GM21717 (cell line): ENCODE data around the gene GNA12.
"Not testable (repeated sequence)": the region's sequence is repeated elsewhere in the genome, so short reads cannot be mapped to it uniquely, and the experiment has no call there.

Source experiments
- ATAC-seq: cut with Tn5 transposase; IDR thresholded peaks from one replicate; pipeline ENCODE4 v1.9.1; 2021; ENCODE audit warnings: mild to moderate bottlenecking, moderate library complexity; ENCODE audit not compliant: unreplicated experiment

The GNA12 gene

DNA sequence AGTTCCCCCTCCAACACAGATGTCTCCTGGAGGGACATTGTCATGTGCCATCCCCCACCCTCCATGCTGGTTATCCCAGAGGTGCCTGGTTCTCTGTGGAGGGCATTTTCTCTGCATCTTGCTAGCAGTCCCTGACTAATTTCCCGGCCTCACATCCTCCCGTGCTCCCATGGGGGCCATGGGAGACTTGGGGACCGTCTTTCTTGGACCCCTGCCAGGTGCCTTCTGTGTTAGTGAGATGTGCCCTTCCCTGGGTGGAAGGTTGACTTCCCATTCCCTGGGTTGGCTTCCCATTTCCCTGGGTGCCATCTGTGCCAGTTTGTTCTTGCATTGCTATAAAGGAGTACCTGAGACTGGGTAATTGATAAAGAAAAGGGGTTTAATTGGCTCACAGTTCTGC, 22.5 kb upstream of the GNA12 start:
- no peak for ATAC-seq

DNA sequence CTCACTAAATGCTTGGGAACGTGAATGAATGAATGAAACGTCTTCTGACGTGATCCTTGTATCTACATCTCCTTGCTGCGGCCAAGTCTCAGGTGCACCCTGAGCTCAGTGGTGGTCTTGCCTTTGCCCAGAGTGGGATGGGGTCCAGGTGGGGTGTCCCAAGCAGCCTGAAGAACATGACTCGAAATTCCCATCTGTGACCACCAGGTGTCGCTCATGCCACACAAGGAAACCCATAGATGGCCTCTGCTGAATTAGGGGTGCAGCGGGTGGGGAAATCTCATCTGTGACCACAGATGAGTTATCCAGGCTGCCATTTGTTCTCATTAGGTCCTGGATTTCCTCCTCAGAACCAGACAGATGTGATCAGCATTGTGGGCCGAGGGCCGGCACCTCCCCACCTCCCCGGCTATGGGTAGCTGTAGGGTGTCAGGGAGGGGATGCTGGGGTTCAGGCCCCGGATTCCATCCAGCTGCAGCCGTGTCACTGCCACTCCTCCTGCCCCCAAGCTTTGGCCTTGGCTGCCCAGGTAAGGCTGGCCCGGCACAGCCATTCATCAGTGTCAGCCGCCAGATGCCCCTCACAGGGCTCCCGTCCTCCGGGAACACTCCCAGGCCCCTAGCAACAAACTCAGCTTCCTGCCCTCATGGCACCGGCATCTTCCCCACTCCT, 21.0 kb upstream of the GNA12 start:
- no peak for ATAC-seq

DNA sequence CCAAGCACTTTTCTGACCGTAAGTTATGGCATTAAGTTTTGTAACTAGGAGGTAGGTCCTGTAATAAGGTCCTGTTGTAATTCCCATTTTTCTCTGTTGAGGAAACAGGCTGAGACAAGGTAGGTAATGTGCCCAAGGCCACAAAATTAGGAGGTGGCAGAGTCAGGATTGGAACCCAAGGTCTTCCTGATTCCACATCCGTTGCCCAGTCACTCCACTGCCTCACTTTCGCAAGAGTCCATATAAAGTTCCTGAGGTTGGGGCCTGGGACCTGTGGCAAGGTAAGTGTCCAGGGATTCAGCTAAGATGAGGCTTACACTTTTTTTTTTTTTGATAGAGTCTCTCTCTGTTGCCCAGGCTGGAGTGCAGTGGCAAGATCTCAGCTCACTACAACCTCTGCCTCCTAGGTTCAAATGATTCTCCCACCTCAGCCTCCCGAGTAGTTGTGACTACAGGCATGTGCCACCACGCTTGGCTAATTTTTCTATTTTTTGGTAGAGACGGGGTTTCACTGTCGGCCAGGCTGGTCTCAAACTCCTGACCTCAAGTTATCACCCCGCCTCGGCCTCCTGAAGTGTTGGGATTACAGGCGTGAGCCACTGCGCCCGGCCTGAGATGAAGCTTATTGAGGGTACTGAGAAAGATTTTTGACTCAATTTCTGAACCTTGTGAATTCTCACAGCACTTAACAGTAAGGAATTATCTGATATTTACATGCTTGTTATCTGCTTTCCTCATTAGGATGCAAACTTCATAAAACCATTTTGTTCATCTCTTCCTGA, 20.3 kb upstream of the GNA12 start:
- no peak for ATAC-seq

DNA sequence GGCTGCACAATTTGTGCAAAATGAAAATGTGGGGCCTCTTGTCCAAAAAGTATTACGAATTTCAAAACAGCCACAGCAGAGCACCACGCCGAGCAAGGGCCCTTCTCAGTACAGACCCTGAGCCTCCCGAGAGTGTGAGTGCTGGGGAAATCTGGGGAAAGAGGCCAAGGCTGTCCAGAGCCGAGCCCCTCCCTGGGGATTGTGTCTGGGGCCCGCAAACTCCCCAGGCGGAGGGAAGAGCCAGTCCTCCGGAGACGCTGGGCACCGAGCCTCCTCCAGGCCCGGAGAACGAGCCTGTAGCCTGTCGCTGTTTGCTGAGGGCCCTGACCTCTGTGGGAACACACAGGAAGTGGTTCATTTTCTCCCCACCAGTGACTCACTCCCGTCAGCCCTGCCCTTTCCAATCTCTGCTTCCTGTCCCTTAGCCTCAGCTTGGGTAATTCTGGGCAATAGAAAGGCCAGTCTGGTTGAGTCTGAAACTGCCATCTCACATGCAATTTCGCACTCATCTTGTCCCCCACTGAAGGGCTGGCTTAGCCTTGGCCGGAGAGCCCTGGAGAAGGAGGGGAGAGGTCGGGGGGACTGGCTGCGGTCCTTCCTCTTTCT, 19.5 kb upstream of the GNA12 start:
- ATAC-seq, result peak; percentile 95

DNA sequence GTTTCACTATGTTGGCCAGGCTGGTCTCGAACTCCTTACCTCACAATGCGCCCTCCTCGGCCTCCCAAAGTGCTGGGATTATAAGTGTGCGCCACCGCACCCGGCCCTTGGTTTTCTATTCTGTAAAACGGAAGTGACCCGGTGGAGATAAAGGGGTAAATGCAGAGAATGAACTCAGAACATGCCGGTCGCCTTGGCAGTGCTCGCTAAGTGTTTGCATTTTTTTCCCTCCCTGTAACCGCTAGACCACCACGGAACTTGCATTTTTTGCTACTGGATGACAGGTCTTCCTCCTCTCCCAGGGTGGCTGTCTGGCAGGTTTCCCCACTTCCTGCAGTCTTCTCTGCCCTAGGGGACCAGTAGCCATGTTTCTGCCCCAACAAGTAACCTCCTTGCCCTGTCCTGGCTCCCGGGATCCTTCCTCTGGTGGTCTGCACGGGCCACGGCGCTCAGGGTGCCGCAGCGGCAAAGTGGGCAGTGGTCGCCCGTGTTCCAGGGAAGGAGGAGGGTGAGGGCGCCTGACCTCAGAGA, 18.8 kb upstream of the GNA12 start:
- ATAC-seq, result no peak

DNA sequence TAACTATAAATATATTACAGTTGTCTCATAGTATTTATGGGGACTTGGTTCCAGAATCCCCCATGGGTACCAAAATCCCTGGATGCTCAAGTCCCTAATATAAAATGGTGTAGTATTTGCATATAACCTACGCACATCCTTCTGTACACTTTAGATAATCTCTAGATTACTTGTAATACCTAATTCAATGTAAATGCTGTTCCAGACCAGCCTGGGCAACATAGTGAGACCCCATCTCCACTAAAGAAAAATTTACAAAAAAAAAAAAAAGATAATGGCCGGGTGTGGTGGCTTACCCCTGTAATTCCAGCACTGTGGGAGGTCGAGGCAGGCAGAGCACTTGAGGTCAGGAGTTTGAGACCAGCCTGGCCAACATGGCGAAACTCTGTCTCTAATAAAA, 17.4 kb upstream of the GNA12 start:
- ATAC-seq, result no peak

DNA sequence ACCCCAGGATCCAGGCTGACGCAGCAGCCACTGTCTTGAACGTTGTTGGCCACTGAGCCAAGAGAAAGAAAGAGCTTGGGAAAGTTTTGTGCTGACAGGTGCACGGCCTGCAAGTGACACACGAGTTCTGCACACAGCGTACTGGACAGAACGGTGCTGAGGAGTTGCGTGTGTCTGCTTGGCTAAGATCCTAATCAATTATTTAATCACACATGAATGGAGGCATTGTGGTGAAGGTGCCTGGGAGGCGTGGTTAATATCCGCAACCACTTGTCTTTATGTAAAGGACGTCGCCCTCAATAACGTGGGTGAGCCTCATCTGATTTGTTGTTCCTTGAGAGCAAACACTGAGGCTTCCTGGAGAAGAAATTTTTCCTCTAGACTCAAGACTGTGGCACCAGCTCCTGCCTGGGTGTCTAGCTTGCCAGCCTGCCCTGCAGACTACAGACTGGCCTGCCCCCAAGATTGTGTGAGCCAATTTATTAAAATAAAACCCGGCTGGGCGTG, 16.6 kb upstream of the GNA12 start:
- ATAC-seq, result no peak

DNA sequence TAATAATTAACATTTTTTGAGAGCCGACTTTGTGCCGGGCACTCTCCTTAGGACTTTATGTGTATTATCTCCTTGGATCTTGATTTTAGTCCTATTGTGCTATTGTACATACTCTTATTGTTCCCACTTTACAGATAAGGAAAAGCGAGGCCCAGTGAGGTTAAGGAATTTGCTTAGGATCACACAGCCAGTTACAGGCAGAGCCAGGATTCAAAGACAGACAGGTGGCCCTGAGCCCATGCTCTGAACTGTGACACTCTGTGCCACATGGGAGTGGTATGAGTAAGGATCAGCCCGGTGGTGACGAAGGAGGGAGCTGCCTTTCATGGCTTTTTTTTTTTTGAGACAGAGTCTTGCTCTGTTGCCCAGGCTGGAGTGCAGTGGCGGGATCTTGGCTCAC, 15.8 kb upstream of the GNA12 start:
- no peak for ATAC-seq

DNA sequence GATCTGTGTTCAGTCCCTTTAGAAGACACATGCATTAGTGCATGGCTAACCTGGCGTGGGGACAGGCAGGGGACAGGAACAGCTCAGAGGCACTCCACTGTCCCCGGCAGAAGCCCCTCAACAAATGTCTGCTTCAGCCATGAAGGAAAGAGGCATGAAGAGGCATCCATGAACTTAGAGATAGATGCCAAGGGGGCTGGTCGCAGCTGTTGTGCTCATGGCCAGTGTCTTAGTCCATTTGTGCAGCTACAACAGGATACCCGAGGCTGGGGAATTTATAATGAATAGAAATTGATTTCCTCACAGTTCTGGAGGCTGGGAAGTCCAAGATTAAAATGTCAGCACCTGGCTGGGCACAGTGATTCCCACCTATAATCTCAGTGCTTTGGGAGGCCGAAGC, 14.5 kb upstream of the GNA12 start:
- no peak for ATAC-seq

DNA sequence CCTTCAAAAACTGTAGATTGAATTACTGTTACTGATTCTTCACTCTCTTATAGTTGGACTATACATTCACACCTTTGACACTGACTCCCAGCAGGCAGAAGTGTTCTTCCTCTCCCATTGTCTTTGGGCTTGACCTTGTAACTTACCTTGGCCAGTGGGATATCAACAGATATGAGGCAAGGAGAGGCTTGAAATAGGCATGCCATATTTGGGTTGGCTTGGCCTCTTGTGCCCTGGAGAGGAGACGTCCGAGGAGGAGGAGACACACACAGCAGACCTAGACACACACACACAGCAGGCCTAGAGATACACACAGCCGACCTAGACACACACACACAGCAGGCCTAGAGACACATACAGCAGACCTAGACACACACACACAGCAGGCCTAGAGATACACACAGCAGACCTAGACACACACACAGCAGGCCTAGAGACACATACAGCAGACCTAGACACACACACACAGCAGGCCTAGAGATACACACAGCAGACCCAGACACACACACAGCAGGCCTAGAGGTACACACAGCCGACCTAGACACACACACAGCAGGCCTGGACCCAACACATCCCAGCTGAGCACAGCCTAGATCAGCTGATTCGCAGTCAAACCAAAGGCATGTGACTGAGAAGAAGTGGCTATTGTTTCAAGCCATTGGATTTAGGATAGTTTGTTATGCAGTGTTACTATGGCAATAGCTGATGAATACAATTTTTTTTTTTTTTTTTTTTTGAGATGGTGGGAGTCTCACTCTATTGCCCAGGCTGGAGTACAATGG, 12.5 kb upstream of the GNA12 start:
- no peak for ATAC-seq

DNA sequence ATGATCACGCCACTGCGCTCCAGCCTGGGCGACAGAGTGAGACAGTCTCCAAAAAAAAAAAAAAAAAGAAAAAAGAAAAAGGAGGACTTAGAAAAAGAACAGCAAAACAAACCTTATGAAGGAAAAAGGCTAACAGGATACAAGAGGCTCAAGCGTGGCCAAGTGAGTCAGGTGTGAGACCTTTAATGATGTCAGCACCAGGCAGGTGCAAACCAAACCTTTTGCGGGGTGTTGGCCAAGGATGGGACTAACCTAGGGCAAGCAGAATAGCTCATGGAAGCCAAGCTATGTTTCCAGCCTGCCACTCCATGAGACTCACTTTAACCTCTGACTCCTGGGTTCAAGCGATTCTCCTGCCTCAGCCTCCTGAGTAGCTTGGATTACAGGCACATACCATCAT, 11.3 kb upstream of the GNA12 start:
- ATAC-seq, result no peak

DNA sequence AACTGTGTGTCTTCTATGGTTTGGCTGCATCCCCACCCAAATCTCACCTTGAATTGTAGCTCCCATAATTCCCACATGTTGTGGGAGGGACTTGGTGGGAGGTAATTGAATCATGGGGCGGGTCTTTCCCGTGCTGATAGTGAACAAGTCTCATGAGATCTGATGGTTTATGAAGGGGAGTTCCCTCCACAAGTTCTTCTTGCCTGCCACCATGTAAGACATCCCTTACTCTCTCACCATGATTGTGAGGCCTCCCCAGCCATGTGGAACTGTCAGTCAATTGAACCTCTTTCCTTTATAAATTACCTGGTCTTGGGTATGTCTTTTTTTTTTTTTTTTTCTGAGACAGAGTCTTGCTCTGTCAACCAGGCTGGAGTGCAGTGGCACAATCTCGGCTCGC, 9.4 kb upstream of the GNA12 start:
- ATAC-seq, result not testable (repeated sequence)

DNA sequence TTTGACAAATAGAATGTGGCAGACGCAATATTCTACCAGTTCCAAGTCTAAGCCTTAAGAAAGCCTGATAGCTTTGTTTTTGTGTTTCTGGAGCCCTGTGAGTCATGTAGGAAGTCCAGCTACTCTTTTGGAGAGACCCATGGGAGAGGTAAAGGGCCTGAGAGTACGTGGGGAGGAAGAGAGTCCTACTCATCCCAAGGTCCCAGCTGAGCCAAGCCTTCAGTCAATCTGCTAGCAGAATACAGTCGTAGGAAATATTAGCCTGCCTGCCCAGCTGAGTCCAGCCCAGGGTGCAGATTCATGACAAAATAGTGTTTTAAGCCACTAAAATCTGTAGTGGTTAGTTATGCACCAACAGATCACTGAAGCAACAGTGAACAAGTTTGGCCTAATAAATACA, 9.0 kb upstream of the GNA12 start:
- no peak for ATAC-seq

DNA sequence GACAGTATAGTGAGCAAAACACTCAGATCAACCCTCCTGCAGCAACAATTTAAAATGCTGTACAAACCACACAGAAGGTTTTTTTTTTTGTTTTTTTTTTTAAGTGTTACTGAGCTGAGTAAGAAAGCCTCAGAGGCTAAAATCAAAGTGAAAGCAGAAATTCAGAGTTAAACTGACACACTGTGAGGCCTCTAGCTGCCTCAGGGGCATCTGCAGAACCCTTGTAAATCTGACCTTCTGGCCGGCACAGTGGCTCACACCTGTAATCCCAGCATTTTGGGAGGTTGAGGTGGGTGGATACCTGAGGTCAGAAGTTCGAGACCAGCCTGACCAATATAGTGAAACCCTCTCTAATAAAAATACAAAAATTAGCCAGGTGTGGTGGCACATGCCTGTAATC, 7.4 kb upstream of the GNA12 start:
- peak; percentile 66 for ATAC-seq

DNA sequence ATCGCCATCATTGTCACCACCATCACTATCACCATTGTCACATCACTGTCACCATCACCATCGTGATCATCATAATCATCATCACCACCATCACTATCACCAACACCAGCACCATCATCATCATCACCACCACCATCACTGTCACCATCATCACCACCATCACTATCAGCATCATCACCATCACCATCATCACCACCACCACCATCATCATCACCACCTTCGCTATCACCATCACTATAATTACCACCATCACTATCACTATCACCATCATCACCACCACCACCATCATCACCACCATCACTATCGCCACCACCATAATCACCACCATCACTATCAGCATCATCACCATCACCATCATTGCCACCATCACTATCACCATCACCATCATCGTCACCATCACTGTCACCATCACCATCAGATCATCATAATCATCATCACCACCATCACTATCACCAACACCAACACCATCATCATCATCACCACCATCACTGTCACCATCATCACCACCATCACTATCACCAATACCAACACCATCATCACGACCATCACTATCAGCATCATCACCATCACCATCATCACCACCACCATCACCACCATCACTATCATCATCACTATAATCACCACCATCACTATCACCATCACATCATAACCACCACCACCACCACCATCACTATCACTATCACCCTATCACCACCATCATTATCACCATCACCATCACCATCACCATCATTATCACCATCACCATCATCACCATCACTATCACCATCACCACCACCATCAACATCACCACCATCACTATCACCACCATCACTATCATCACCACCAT, 6.0 kb upstream of the GNA12 start:
- no peak for ATAC-seq

DNA sequence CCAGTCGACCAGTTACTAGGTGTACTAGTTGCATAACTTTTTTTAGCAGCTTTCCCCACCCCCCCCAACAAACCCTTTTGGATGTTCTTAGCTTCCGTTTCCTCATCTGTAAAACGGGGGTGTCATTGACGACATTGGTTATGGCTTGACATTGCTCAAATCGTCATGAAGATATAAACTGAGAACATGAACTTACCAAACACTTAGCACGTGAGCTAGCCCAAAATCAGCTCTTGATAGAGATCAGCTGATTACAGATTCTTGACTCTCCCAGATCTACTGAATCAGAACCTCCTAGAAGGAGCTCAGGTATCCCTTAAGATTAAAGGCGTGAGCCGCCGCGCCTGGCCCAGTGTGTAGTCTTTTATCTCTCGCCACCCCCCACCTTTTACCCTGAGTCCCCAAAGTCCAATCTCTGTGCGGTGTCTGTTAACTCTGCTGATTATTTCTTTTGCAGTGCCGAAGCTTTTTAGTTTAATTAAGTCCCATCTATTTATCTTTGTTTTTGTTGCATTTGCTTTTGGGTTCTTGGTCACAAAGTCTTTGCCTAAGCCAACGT, 1.0 kb upstream of the GNA12 start:
- no peak for ATAC-seq

DNA sequence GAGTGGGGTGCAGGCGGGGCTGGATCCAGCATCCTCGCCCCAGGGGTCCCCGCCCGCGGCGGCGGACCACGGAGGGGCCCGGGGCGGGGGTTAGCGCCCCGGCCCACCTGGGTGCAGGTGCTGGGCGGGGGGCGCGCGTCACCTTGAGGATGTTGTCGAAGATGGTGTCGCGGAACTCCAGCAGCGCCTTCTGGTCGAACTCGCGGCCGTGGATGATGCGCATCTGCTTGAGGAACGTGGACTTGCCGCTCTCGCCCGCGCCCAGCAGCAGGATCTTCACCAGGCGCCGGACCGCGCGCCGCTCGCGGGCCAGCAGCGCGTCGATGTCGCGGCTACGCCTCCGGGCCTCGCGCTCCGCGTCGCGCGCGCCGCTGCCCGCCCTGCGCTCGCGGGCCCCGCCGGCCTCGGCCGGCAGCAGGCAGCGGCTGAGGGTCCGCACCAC, 376 bp downstream of the GNA12 start:
- ATAC-seq, result no peak

DNA sequence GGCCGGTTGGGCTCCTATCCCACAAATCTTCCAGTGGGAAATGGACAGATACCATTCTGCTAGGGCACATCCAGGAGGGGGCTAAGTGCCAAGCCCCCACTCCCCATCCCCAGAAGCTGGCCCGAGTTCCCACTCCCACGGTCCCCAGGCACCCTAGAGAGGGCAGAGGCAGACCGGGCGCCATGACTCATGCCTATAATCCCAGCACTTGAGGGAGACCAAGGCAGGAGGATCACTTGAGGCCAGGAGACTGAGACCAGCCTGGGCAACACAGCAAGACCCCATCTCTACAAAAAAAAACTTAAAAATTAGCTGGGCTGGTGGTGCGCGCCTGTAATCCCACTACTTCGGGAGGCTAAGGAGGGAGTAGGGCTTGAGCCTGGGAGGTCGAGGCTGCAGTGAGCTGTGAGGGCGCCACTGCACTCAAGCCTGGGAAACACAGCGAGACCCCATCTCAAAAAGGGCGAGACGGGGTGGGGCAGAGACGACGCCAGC, 870 bp downstream of the GNA12 start:
- no peak for ATAC-seq

DNA sequence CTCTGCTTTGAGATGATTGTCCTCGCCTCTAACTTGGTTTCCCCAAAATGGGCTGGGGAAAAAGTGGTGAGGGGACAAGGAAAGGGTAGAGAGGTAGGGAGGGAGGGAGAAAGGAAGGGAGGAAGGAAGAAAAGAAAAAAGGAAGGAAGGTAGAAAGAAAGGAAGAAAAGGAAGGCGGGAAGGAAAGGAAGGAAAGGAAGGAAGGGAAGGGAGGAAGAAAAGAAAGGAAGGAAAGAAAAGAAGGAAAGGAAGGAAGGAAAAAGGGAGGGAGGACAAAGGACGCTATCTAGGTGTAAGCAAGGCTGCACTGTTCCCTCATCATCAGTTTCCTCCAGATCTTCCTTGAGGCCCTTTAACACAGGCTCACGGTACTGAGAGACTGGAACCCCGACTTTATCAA, 2.2 kb downstream of the GNA12 start:
- no peak for ATAC-seq

DNA sequence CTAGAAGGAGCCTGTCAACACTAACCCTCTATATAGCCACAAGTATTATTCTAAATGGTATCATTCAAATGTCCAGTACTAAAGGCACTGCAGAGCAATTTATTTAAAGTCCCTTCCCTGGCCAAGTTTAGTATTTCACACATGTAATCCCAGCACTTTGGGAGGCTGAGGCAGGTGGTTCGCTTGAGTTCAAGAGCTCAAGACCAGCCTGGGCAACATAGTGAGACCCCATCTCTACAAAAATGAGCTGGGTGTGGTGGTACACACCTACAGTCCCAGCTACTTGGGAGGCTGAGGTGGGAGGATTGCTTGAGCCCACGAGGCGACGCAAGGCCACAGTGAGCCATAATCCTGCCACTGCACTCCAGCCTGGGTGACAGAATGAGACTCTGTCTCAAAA, 3.6 kb downstream of the GNA12 start:
- no peak for ATAC-seq
